Dermis blood vessel endothelial cell (primary cell): ENCODE measurements around the gene DNAJC25. TPM values are rescaled to one million over a fixed set of nuclear protein-coding genes. Genes with fewer than 3 reads are reported as not detected.
A peak's percentile ranks its signal among the peaks of the same experiment; 100 is the strongest.

Source experiments
- DNase-seq: peaks from one replicate; pipeline ENCODE4 v3.0.0; 2010
- total RNA-seq: library from RNA; depleted of rRNA; stranded (reverse); fragments of >200 nt; gene quantifications from 2 replicates; pipeline ENCODE4 v1.2.3, GENCODE V29; 2014

DNAJC25 gene
- total RNA-seq, 1 donor from 2014 or later = 4.4 TPM

GRCh38 chr9:111628411-111628810, 2.7 kb upstream of the DNAJC25 start:
- no peak for DNase-seq

- no peak for DNase-seq
Measured at GRCh38 chr9:111630182-111630963, 761 bp upstream of the DNAJC25 start.

- DNase-seq = no peak
Measured at GRCh38 chr9:111630964-111631213, 245 bp upstream of the DNAJC25 start.

- peak; percentile 17 for DNase-seq
Measured at GRCh38 chr9:111632060-111632459, 926 bp downstream of the DNAJC25 start.

GRCh38 chr9:111632695-111633388, 1.7 kb downstream of the DNAJC25 start:
- no peak for DNase-seq

- no peak for DNase-seq
Measured at GRCh38 chr9:111633389-111633736, 2.2 kb downstream of the DNAJC25 start.

GRCh38 chr9:111634860-111635259, 3.7 kb downstream of the DNAJC25 start:
- DNase-seq = no peak

- DNase-seq = no peak
Measured at GRCh38 chr9:111637421-111637950, 6.4 kb downstream of the DNAJC25 start.

- no peak for DNase-seq
Measured at GRCh38 chr9:111644195-111644772, 13.2 kb downstream of the DNAJC25 start.

GRCh38 chr9:111645806-111646205, 14.7 kb downstream of the DNAJC25 start:
- peak; percentile 18 for DNase-seq

GRCh38 chr9:111646417-111646816, 15.3 kb downstream of the DNAJC25 start:
- DNase-seq = no peak

- DNase-seq = no peak
Measured at GRCh38 chr9:111648066-111648465, 16.9 kb downstream of the DNAJC25 start.

GRCh38 chr9:111649016-111649415, 17.9 kb downstream of the DNAJC25 start:
- no peak for DNase-seq

GRCh38 chr9:111657051-111657450, 25.9 kb downstream of the DNAJC25 start:
- peak; percentile 15 for DNase-seq

- no peak for DNase-seq
Measured at GRCh38 chr9:111658943-111659342, 27.8 kb downstream of the DNAJC25 start.

GRCh38 chr9:111659691-111660090, 28.6 kb downstream of the DNAJC25 start:
- no peak for DNase-seq

- peak; percentile 68 for DNase-seq
Measured at GRCh38 chr9:111661150-111661801, 30.1 kb downstream of the DNAJC25 start, which contains the start of gene GNG10. TSS of gene GNG10 (plus strand) at chr9:111661605. CDS start at chr9:111661635, 30 bp downstream.

- peak; percentile 48 for DNase-seq
Measured at GRCh38 chr9:111661802-111662521, 30.8 kb downstream of the DNAJC25 start.

GRCh38 chr9:111662576-111663300, 31.6 kb downstream of the DNAJC25 start:
- peak; percentile 21 for DNase-seq

GRCh38 chr9:111663301-111663823, 32.2 kb downstream of the DNAJC25 start:
- no peak for DNase-seq

GRCh38 chr9:111668026-111668573, 37.0 kb downstream of the DNAJC25 start:
- DNase-seq = peak; percentile 5
